Forelimb muscle (tissue), 1 donor: ENCODE measurements around the gene LHCGR. TPM values are rescaled to one million over a fixed set of nuclear protein-coding genes. Genes with fewer than 3 reads are reported as not detected.

ENCODE experiments used
- DNase-seq: peaks from one replicate; pipeline ENCODE4 v3.0.0-alpha.2; 2013; ENCODE audit warnings: low read depth
- polyA plus RNA-seq: library from polyadenylated mRNA; unstranded; fragments of 120-200 nt; gene quantifications from one replicate; pipeline ENCODE4 v1.2.1, GENCODE V29; 2013; ENCODE audit not compliant: insufficient read length

LHCGR gene
- 0.15 TPM for polyA plus RNA-seq

DNA sequence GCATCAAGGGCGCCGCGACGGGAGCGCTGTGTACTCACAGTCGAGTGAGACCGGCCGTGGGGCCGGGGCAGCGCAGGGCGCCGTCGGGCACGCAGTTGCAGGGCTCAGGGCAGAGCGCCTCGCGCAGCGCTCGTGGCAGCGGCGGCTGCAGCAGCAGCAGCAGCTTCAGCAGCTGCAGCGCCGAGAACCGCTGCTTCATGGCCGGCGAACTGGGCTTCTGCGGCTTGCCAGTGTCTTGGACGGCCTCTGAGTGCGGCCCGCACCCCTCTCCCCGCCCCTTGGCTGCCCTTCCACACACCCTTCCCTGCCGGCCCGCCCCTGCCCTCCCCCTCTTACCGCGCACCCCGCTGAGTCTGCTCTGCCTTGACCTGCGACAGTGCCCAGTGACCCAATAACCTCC lies at the start of gene LHCGR:
Gene LHCGR, minus strand, starts transcription at position 252 of the 400 bp plus-strand sequence. Its CDS starts 53 bp downstream, at position 199.
- no peak for DNase-seq

DNA sequence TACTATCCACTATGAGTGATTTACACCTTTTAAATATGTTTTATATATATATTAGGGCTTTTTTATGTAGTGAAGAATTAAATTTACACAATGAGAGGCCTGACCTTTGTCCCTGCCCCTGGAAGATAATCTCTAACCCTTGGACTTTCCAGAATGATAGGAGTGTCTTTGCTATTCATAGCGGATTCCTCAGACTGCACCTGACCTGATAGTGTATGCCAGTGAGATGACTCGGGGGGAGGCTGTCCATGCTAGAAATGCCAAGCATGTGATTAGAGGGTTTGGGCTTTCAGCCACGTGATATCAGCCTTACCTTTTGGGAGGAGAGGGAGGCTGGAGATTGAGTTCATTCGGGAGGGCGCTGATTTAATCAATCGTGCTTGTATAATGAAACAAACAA lies 44.1 kb upstream of the LHCGR start:
- no peak for DNase-seq

DNA sequence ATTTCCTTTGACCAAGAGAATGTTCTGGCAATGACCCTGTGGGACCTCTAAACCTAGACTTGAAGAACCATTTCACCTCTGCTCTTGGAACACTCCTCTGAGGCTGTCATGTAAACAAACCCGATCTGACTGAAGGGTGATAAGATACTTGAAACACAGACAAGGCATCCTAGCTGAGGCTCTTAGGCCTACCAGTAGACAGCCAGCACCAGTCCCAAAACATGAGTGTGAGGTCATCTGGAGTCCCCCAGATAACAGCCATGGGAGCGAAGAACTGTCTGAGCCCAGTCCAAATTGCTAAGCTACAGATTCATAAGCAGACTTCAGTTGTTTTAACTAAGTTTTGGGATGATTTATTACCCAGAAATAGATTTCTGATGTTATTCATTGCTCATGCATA lies 39.5 kb upstream of the LHCGR start:
- DNase-seq = no peak

DNA sequence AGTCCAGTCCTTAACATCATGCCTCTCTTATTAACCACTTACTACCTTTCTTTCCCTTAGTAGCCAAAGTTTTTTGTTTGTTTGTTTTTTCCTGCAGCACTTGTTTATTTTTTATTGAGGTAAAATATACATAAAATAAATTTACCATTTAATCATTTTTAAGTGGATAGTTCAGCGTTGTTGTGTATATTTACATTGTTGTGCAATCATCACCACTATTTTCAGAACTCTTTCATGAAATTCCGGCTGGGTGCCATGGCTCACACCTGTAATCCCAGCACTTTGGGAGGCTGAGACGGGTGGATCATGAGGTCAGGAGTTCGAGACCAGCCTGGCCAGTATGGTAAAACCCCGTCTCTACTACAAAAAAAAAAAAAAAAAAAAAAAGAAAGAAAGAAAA lies 38.1 kb upstream of the LHCGR start:
- no peak for DNase-seq

DNA sequence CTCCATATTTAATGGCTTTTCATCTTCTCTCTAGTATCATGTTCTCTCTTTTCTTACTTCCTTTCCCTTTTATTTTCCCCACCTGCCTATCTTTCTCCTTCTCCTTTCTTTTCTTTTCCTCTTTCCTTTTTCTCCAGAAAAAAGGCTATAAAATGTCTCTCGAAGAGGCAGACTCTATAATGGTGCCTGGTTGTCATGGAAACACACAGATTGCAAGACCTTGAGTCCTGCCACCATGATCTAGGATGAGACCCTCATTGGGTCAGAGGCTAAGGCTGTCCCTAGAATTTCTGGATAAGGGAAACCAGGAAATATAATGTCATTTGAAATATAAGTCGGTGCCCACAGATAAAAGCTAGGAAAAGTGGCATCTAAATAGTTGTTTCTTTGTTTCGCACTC lies 36.5 kb upstream of the LHCGR start:
- DNase-seq = no peak

DNA sequence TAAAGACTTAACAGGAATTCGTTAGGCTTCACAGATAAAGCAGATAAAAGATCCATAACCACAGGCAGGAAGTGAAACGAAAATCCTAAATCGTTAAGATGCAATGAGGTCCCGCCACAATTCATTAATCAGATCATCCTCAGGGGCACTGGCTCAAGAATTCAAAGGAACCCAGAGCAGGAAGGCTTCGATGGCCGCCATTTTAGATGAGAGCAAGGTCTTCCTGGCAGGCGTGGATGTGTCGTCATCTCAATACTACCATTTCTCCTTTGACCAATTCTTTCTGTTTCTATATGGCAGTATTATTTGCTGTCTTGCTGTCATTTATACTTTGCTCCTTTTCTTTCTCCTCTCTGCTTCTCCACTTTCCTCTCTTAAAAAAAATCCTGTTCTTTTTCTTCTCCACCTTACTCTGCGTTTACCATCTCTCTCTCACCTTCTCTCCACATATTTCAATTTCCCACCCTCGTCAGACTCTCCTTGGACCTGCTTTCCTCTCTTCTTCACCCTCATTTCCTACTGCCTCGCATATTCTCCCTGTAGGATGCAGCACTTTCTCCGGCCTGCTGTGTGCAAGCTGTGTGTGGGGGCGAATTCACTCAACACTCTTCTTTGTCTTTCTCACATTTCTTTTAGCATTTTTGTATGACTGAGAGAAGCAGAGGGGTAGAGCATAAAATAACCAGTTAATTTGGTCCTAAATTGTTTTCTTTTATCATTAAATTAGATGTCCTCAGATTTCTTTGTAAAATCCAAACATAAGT lies 35.1 kb upstream of the LHCGR start:
- DNase-seq = no peak

DNA sequence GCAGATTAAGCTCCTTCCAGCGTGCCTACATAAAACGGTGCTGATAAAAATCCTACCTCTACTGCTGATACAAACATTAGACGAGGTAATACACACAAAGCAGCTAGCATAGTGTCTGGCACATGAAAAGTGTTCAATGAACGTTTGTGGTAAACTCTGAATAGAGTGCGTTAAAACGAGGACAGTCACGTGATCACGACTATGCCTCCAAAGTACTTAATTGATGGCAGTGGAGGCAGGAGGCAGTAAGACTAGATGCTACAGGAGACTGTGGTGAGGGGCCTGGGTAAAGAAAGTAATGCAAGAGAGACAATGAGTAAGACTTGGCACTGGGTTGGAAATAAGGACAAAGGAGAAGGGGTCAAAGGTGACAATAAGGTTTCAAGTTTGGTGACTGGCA lies 32.1 kb upstream of the LHCGR start:
- no peak for DNase-seq

DNA sequence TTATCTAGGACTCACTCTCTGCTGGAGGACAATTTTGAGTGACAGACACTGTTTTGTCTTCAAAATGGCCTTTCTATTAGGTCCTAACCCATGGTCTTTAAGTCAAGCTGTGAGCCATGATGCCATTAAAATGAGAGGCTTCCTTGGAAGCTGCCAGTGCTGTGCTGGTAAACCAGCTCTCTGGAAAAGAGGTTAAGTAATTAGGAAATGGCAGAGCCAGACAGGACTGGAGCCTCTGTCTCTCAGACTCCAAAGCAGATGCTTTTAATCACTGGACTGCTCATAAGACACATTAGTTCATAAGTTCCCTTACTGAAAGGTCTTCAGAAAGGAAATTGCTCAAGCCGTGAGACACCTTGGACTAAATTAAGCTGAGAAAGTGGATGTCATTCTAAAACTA lies 25.8 kb upstream of the LHCGR start:
- DNase-seq = no peak

DNA sequence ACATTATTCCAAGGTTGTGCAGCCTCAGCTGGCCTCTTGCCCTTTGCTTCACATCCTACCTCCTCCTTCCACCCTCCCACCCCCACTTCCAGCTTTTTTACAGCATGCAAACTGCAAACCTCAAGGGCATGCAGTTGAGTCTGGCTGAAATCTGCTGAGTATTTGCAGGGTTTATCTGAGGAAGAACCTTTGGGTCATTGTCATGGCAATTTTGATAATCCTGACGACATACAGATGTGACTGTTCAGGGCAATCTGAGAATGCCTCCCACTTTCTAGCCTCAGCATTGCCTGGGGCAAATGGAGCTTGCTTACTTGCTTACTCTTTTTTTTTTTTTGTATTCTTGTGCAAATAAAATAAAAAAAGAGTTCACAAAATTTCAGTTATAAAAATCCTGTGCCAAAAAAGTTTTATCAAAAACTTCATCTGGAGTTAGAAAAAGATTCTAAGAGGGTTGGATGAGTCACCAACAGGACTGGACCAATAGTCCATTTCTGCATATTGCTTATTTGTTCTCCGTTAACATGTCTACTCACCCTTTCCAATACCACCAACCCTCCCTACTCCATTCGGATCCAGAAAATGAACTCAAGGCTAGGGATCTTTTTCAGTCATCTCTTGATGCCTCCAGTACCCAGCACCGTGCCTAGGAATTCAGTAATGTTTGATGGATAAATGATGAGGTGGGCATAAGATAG lies 23.6 kb upstream of the LHCGR start:
- no peak for DNase-seq

DNA sequence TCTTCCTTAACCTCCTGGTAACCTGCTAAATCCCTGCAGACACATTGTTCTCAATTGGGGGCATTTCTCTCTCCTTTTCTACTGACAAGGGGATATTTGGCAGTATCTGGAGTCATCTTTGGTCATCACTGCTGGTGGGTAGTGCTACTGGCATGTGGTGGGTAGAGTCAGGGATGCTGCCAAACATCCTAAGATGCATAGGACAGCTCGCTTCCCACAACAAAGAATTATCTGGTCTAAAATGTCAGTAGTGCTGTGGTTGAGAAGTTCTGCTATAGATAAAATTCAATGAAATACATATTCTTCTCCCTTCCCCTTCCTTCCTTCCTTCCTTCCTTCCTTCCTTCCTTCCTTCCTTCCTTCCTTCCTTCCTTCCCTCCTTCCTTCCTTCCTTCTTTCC lies 18.7 kb upstream of the LHCGR start:
- no peak for DNase-seq

DNA sequence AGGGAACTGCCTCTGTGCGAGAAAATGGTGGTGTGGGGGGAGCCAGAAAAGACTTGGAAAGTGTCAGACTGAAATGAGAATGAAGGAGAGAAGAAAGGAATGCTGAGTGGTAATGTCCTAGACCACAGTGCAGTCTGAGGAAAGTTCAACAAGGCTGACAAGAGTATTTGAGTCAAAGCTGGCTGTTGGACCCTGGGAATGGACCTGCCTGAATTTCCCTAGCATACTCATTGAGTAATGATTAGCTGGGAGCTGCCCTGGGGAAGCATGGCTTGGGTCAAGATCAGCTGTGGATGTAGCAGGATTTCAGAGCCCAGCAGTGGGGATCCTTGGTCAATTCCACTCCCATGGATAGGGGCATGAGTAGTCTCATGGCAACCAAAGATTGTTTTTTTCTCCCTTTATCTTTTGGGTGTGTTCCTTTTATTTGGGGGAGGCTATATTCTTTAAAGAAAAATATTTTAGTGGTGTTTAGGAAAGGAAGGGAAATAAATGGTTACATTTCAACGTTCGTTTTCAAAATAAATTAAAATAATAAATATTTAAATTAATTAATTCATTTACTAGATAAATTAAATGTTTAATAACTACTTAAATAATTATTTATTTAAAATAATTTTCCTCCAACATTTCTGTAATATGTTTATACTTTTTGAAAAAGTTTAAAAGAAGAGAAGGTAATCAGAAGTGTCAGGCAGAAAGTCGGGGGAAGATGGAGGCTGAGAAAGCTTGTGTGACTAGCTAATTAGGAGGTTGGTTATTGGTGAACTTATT lies 15.9 kb upstream of the LHCGR start:
- DNase-seq = no peak

DNA sequence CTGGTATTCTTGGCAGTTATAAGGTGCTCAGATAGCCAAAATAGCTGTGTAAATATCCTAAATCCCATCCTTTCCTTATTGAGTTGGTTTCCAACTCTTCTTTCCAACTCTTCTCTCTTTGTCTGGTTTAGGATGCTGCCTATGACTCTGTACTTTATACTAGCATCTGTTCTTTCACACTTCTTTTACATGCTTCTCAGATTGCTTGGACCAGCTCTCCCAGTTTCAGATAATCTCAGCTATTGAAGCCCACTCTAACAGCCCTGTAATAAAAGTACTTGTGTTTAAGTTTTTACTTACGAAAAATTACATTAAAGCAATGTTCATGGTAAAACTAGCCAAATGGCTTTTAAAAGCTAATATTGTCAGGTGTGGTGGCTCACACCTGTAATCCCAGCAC lies 14.7 kb upstream of the LHCGR start:
- no peak for DNase-seq

DNA sequence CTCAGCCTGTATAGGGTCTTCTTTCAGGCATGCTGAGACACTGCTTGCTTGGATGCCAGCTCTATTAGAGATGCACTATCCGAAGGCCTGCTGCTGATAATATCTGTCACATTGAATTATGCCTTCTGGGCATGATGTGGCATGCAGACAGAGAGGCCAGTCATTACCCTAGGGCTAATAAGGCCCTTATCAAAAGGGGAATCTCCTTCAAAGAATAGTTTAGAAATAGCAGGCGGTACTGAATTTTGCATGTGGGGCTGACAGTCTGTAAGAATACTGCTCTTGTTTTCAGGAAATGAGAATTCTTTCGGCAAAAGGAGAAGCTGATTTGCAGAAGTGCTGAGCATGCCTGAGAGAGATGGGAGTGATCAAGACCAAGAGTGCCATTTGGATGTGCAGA lies 13.1 kb upstream of the LHCGR start:
- DNase-seq = no peak

DNA sequence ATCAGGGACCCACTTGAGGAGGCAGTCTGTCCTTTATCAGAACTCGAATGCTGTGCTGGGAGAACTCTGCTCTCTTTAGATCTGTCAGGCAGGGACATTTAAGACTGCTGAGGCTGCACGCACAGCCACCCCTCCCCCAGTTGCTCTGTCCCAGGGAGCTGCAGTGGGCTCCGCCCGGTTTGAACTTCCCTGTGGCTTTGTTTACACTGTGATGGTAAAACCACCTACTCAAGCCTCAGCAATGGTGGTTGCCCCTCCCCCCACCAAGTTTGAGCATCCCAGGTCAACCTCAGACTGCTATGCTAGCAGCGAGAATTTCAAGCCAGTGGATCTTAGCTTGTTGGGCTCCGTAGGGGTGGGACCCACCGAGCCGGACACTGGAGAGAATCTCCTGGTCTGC lies 11.8 kb upstream of the LHCGR start:
- no peak for DNase-seq

DNA sequence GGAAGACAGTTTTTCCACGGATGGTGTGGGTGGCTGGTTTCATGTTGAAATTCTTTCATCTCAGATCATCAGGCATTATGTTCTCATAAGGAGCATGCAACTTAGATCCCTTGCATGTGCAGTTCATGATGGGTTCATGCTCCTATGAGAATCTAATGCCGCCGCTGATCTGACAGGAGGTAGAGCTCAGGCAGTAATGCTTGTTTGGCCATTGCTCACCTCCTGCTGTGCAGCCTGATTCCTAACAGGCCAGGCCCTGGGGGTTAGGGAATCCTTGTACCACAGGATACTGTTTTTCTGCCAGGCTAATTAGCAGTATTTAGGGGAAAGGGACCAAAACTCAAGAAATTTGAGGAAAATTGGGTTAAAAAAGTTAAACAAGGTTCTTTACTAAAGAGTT lies 5.3 kb upstream of the LHCGR start:
- DNase-seq = no peak

DNA sequence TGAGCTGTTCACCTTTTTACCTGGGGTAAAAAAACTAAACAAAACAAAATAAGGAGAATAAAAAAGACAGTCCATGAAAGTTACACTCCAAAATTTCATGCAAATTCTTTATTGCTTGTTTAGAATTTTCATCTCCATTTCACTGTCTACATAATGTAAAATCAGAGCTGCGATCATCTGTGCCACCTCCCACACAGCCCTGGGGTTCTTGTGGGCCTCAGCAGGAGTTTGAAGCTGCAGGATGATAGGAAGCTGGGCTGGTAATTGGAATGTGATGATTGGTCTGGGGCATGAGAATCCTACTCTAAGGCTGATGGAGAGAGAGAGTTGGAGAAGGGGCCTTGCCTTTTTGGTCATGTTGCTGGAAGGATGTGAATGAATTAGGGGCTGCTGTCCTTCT lies 4.2 kb upstream of the LHCGR start:
- DNase-seq = no peak

DNA sequence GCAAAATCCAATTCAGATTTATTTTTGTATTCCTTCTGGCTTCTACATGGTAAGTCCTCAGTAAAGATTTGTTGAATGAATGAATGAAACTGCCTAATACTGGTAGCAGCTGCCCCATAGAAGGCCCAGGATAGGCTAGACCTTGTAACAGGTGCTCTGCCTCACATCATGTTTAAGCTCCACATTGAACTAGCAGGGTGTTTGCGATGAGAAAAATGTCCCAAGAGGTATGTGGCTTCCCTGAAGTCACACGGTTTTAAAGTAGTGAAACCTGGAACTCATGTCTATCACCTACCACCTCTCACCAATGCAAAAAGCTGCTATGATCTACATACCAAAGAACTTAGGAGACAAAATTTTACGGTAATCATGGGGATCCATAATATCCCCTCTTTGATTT lies 765 bp upstream of the LHCGR start:
- no peak for DNase-seq

DNA sequence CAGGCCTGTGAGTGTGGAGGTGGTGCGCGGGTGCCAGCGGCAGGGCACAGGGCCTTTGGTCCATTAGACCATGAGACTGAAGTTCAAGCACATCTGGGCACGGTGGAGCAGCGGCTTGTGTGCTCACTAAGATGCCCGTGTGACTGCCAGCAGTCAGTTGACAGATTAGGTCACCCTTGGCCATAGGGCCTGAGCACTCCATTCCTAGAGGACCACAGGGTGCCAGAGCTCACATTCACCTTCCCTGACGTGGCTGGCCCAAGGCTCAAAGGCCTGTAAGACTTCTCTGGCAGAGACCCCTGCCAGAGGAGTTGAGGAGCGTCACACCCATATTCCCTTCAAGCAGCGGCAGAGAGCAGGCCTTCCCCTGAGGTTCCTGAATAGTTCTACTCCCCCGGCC lies 650 bp downstream of the LHCGR start:
- DNase-seq = no peak

DNA sequence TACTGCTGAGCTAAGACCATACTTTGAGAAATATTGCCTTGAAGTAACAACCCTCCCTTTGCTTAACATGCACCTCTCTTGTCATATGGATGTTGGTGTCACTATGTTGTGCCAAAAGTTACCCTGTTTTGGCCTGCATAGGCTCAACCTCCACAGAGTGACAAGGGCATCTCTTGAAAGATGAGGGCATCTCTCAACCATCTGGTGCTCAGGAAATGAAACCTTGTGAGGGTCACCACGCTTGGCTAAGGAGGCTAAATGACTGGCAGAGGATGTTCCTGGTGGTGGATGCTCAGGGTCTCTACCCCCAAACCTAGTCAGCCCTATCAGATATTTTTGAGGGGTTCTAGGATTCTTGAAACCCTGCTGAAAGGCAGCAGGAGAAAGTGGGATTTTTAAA lies 2.3 kb downstream of the LHCGR start:
- no peak for DNase-seq

DNA sequence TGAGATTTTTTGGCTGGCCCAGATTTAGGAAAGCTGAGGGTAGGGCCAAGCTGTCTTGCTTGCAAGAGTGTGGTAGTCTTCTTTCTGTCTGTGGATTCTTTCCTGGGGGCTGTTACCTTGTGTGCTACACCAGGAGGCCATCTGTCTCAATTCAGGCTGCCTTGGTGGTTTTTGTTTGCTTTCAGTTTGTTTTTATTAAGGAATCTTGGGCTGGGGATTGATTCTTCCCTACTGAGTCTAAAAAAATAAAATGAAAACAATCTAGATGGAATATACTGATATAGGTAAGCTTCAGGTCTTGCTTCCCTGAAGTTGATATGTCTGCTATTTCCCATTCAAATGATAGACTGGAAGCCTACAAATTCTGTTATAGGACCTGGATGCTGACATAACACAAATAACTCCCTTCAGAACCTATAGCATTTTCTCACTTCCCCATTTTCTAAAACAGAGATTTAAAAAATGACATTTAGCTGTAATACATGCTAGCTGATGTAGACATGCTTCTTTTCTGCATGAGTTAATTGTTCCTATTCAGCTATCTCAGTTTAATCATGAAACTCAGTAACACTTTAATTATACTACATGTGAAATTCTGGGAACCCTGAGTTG lies 5.3 kb downstream of the LHCGR start:
- DNase-seq = no peak

DNA sequence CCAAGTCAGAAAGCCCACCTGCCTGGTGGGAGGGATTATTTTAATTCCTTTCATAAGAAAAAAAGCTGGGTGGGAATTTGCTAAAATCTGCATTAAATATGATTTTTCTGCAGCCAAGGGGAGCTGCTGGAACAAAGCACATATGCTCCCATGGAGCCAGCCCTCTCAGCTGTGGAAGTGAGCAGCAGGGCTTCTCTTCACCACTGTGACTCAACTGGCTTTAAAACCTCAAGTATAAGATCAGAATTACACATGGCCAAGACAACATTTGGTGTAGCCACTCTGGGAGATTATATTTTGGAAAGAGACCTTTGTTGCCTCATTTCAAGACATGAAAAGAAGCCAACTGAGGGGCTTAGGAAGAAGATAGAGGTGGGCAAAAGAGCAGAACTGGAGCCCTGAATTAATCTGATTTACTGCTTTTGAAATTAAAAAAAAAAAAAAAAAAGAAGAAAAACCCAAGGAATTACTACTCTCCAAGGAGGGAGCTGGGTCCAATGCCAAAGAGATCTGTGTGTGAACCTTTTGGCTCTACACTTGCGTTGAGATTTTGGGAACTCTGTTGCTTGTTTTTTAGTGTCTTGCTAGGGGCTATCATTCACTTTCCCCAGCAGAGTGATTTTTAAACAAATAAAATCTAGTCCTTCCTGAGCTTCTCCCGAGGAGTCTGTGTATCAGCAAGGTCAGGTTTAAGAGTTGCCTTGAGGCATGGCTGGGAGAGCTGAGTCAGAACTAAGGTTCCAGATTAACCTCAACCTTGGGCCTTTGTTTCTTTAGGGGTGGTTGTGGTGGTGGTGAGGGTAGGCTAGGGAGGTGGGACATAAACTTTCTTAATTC lies 6.0 kb downstream of the LHCGR start:
- no peak for DNase-seq
